Measurements from ENCODE around the gene CSNK1G3.

DNA sequence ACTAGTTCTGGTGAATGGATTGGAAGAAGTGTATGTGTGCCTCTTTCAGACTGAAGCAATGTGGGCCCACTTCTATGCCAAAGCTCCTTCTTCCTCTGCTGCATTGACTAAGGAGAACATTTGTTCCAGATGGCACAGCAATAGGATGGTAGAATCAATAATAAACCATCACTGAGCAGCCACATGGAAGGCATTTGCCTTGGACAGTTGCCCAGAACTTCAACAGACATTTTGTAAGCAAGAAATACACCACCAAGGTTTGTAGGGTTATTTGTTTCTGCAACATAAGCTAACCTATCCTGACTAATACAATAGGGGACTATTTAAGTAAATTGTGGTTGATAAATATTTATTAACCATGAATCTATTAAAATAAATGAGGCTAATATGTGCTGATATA is 37.7 kb upstream of the CSNK1G3 start:
- TF ChIP-seq, protein P1, sequence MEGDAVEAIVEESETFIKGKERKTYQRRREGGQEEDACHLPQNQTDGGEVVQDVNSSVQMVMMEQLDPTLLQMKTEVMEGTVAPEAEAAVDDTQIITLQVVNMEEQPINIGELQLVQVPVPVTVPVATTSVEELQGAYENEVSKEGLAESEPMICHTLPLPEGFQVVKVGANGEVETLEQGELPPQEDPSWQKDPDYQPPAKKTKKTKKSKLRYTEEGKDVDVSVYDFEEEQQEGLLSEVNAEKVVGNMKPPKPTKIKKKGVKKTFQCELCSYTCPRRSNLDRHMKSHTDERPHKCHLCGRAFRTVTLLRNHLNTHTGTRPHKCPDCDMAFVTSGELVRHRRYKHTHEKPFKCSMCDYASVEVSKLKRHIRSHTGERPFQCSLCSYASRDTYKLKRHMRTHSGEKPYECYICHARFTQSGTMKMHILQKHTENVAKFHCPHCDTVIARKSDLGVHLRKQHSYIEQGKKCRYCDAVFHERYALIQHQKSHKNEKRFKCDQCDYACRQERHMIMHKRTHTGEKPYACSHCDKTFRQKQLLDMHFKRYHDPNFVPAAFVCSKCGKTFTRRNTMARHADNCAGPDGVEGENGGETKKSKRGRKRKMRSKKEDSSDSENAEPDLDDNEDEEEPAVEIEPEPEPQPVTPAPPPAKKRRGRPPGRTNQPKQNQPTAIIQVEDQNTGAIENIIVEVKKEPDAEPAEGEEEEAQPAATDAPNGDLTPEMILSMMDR (IDR thresholded peaks at IDR 0.05) = no peak
- TF ChIP-seq EP300 (IDR thresholded peaks at IDR 0.05) (no peak), POLR2A (IDR thresholded peaks at IDR 0.05; ENCODE audit: low read depth) (no peak)

Measured in esophagus muscularis mucosa (tissue), 4 donors.